ENCODE data around the gene CLCNKB. TPM values are rescaled to one million over a fixed set of nuclear protein-coding genes. Genes with fewer than 3 reads are reported as not detected.
A peak's percentile ranks its signal among the peaks of the same experiment; 100 is the strongest.

Gene CLCNKB
- total RNA-seq, 1 donor from 2014 or later = 0.64 TPM

DNA sequence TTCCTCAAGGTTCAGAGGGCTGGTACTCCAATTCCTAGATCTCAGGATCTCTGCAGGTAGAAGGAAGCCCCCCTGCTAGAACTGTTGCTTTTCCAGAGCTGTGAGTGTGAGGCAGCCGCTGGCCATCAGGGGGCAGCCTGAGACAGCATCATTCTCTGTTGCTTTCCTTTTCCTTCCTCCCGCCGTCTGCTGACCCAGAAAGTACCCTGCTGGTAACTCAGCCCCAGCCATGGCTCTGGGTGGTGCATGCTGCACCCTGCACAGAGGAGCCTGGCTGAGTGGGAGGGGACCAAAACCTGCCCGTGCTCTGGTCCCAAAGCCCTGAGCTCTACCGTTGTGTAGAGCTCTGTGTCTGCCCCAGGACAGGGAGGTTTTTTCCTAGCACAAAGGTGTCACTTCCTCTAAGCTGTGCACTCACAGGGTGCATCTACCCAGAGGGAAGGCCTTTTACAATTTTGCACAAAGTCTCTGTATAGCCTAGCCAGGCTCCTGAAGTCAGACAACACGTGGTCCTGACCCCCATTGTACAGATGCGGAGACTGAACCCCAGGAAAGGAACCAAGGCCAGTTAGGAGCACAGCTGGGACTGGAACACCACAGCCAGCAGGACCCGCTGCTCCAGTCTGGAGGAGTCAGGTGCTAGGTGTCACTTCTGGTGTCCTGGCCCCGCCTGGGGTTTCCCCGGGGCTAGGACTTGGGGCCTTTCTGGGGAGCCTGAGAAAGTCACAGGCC, 35.5 kb downstream of the CLCNKB start:
- DNase-seq (ENCODE audit: low read depth) = peak; percentile 35
- no peak for TF ChIP-seq EZH2 (IDR thresholded peaks at IDR 0.05; ENCODE audit: insufficient read depth, low read length)
- TF ChIP-seq, protein P1, sequence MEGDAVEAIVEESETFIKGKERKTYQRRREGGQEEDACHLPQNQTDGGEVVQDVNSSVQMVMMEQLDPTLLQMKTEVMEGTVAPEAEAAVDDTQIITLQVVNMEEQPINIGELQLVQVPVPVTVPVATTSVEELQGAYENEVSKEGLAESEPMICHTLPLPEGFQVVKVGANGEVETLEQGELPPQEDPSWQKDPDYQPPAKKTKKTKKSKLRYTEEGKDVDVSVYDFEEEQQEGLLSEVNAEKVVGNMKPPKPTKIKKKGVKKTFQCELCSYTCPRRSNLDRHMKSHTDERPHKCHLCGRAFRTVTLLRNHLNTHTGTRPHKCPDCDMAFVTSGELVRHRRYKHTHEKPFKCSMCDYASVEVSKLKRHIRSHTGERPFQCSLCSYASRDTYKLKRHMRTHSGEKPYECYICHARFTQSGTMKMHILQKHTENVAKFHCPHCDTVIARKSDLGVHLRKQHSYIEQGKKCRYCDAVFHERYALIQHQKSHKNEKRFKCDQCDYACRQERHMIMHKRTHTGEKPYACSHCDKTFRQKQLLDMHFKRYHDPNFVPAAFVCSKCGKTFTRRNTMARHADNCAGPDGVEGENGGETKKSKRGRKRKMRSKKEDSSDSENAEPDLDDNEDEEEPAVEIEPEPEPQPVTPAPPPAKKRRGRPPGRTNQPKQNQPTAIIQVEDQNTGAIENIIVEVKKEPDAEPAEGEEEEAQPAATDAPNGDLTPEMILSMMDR (IDR thresholded peaks at IDR 0.05; ENCODE audit: insufficient read depth, low read depth, low read length) = peak; percentile 81
- Mint-ChIP-seq H3K27me3 (ENCODE audit: low read depth, unreplicated experiment) (peaks cover 22% of the 10 kb centered on the region), H3K4me3 (ENCODE audit: unreplicated experiment) (no peak overlapping the region), H3K4me1 (ENCODE audit: low read depth, unreplicated experiment) (peaks cover 2% of the 10 kb centered on the region), H3K27ac (ENCODE audit: unreplicated experiment) (peak overlapping the region; percentile 80), H3K36me3 (ENCODE audit: low read depth, unreplicated experiment) (no peaks in the 10 kb centered on the region), H3K9me3 (ENCODE audit: unreplicated experiment) (no peaks in the 10 kb centered on the region)
- Histone ChIP-seq H3K27ac (ENCODE audit: low read depth, low read length) (no peak overlapping the region), H3K36me3 (ENCODE audit: insufficient read depth, low read length) (no peaks in the 10 kb centered on the region), H2AFZ (ENCODE audit: low read depth, low read length) (peak overlapping the region; percentile 58), H3K9me3 (ENCODE audit: insufficient read depth, low read depth, low read length) (no peaks in the 10 kb centered on the region), H3K4me3 (ENCODE audit: insufficient read depth, low read depth, low read length) (no peak overlapping the region), H3K4me1 (ENCODE audit: insufficient read depth, low read length) (peaks cover 30% of the 10 kb centered on the region), H3K4me2 (ENCODE audit: low read length) (peak overlapping the region; percentile 52), H3K79me2 (ENCODE audit: insufficient read depth, low read length) (no peaks in the 10 kb centered on the region), H4K20me1 (ENCODE audit: insufficient read depth, low read length) (no peaks in the 10 kb centered on the region), H3K9ac (ENCODE audit: low read length) (no peak overlapping the region), H3K27me3 (ENCODE audit: insufficient read depth, low read length) (no peaks in the 10 kb centered on the region)
- FAIRE-seq = no peak

GRCh38 chr1:16080422-16081150, 37.0 kb downstream of the CLCNKB start:
- peaks cover 23% of the 10 kb centered on the region for H3K4me1 ChIP-seq (ENCODE audit: insufficient read depth, low read length)
- H4K20me1 ChIP-seq (ENCODE audit: insufficient read depth, low read length) = no peaks in the 10 kb centered on the region
- no peaks in the 10 kb centered on the region for H3K79me2 ChIP-seq (ENCODE audit: insufficient read depth, low read length)
- H3K9ac ChIP-seq (ENCODE audit: low read length) = no peak overlapping the region
- no peak overlapping the region for H3K4me2 ChIP-seq (ENCODE audit: low read length)
- no peaks in the 10 kb centered on the region for H3K9me3 Mint-ChIP-seq (ENCODE audit: unreplicated experiment)
- no peak overlapping the region for H3K4me3 Mint-ChIP-seq (ENCODE audit: unreplicated experiment)
- H3K4me1 Mint-ChIP-seq (ENCODE audit: low read depth, unreplicated experiment) = no peaks in the 10 kb centered on the region
- no peak overlapping the region for H3K27ac ChIP-seq (ENCODE audit: low read depth, low read length)
- FAIRE-seq (no peak), DNase-seq (ENCODE audit: low read depth) (no peak)
- H3K36me3 ChIP-seq (ENCODE audit: insufficient read depth, low read length) = no peaks in the 10 kb centered on the region
- TF ChIP-seq, protein P1 (IDR thresholded peaks at IDR 0.05; ENCODE audit: insufficient read depth, low read depth, low read length) = no peak
- no peak for TF ChIP-seq EZH2 (IDR thresholded peaks at IDR 0.05; ENCODE audit: insufficient read depth, low read length)
- no peak overlapping the region for H3K4me3 ChIP-seq (ENCODE audit: insufficient read depth, low read depth, low read length)
- no peaks in the 10 kb centered on the region for H3K36me3 Mint-ChIP-seq (ENCODE audit: low read depth, unreplicated experiment)
- no peak overlapping the region for H3K27ac Mint-ChIP-seq (ENCODE audit: unreplicated experiment)
- no peaks in the 10 kb centered on the region for H3K27me3 ChIP-seq (ENCODE audit: insufficient read depth, low read length)
- H2AFZ ChIP-seq (ENCODE audit: low read depth, low read length) = no peak overlapping the region
- no peaks in the 10 kb centered on the region for H3K9me3 ChIP-seq (ENCODE audit: insufficient read depth, low read depth, low read length)
- H3K27me3 Mint-ChIP-seq (ENCODE audit: low read depth, unreplicated experiment) = peaks cover 17% of the 10 kb centered on the region
